Neuron (in vitro differentiated cells): ENCODE measurements around the gene DOCK3.

Source experiments
- H2AFZ ChIP-seq: one replicate; pipeline ENCODE4 v1.6.1; 2013; ENCODE audit warnings: low read depth, mild to moderate bottlenecking, inconsistent platforms, low read length, moderate library complexity
- H3K27me3 ChIP-seq: one replicate; pipeline ENCODE4 v1.6.1; 2013; ENCODE audit warnings: low read length; ENCODE audit not compliant: insufficient read depth
- H3K36me3 ChIP-seq: one replicate; pipeline ENCODE4 v1.6.1; 2013; ENCODE audit warnings: low read length; ENCODE audit not compliant: insufficient read depth
- H3K4me1 ChIP-seq: one replicate; pipeline ENCODE4 v1.6.1; 2013; ENCODE audit warnings: low read length; ENCODE audit not compliant: insufficient read depth
- H3K4me3 ChIP-seq: 2 replicates; pipeline ENCODE4 v1.5.1; 2013; ENCODE audit warnings: mild to moderate bottlenecking, low read length, moderate library complexity
- H3K9me3 ChIP-seq: one replicate; pipeline ENCODE4 v1.6.1; 2013; ENCODE audit warnings: low read length

Gene DOCK3

DNA sequence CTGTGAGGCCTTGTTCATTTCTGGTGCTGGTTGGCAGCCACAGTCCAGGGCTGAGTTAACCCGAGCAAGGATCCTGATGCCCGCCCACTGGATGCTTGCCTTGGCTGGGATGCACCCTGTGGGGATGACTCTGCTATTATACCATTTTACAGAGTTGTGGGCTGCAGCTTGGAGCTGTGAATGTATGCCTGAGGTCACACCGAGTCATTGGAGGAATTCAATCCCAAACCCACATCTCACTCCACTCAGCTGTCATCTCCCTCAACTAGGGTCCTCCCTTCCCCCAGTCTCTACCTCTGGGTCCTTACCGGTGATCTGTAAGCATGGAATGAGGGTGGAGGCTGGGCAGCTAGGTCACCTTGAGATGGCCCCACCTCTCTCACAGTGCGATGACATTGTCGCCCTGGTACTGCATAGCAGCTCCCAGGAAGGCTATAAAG, 35.7 kb upstream of the DOCK3 start:
- Histone ChIP-seq H2AFZ (no peak overlapping the region), H3K36me3 (no peaks in the 10 kb centered on the region), H3K4me3 (no peak overlapping the region), H3K4me1 (peaks cover 2% of the 10 kb centered on the region), H3K9me3 (no peaks in the 10 kb centered on the region), H3K27me3 (no peaks in the 10 kb centered on the region)

DNA sequence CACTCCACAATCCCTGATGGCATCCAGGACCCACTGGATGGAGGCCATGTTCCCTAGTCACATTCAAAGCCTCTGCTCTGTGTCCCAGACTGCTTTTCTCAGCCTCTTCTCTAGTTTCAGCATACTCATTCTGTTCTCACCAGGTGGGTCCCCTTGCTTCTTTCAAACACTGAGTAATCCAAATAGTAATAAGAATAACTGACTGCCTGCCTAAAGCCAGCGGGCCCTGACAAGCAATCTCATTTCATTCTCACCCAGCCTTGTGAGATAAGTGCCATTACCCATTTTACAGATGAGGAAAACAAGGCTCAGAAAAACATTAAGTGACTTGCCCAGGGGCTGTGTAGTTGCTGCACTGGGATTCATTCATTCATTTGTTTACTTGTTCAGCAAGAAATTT, 32.3 kb upstream of the DOCK3 start:
- Histone ChIP-seq H3K36me3 (peaks cover 4% of the 10 kb centered on the region), H3K4me1 (peaks cover 2% of the 10 kb centered on the region), H3K27me3 (no peaks in the 10 kb centered on the region), H3K9me3 (no peaks in the 10 kb centered on the region), H3K4me3 (no peak overlapping the region), H2AFZ (no peak overlapping the region)

DNA sequence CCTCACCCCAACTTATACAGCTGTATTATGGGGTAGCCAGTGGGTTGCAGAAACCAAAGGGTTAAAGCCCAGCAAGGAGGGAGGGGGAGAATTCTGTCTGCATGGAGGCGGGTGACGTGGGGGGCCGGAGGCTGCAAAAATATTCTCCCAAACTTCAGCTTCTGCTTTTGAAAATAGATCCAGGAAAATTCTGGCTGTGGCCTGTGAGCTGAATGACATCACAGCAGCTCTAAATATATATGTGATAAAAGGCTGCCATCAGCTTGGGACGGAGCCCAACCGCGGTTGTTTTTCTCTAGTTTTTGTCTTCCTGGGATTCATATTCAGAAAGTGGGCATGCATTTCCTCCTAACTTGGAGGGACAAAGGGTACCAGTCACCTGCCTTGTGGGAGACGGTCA, 30.2 kb upstream of the DOCK3 start:
- Histone ChIP-seq H3K9me3 (no peaks in the 10 kb centered on the region), H3K4me1 (peaks cover 23% of the 10 kb centered on the region), H2AFZ (no peak overlapping the region), H3K36me3 (peaks cover 4% of the 10 kb centered on the region), H3K27me3 (no peaks in the 10 kb centered on the region), H3K4me3 (no peak overlapping the region)

DNA sequence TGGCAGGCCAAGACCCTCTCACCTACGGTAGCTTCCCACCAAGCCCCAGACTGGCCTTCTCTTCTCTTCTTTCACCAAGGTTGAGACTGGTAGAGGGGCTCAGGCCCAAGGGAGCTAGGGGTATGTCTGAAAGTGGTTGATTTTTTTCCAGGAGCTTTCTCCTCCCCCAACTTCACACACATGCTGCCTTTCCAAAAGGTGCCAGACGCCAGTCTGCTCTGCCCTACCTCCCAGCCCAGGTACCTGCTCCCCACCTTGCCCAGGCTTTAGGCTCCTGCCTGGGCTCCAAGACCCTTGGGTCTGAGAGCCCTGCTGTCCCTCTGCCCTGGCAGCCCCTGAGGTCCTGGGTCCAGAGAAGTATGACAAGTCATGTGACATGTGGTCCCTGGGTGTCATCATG, 29.3 kb upstream of the DOCK3 start:
- peaks cover 24% of the 10 kb centered on the region for H3K4me1 ChIP-seq
- no peaks in the 10 kb centered on the region for H3K9me3 ChIP-seq
- no peak overlapping the region for H3K4me3 ChIP-seq
- peaks cover 4% of the 10 kb centered on the region for H3K36me3 ChIP-seq
- H2AFZ ChIP-seq: no peak overlapping the region
- H3K27me3 ChIP-seq: no peaks in the 10 kb centered on the region

DNA sequence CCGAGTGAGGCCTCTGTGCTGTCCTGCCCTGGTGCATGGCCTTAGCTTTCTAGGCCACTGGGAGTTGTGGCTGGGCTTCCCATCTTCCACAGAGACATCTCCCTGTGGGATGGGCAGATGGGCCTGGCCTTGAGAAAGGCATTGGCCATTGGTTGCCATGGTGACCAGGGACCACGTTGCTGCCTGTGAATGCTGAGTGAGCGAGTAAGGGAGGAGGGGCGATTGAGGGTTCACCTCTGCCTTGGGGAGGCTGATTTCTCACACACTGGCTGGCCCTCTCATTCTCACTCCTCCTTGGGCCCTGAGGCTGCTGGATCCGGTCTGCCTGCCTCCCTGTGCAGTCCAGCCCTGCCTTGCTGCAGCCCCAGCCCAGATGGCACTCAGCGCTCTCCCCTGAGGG, 26.4 kb upstream of the DOCK3 start:
- Histone ChIP-seq H3K36me3 (peaks cover 4% of the 10 kb centered on the region), H3K9me3 (no peaks in the 10 kb centered on the region), H3K27me3 (no peaks in the 10 kb centered on the region), H3K4me3 (no peak overlapping the region), H2AFZ (no peak overlapping the region), H3K4me1 (peaks cover 41% of the 10 kb centered on the region)

DNA sequence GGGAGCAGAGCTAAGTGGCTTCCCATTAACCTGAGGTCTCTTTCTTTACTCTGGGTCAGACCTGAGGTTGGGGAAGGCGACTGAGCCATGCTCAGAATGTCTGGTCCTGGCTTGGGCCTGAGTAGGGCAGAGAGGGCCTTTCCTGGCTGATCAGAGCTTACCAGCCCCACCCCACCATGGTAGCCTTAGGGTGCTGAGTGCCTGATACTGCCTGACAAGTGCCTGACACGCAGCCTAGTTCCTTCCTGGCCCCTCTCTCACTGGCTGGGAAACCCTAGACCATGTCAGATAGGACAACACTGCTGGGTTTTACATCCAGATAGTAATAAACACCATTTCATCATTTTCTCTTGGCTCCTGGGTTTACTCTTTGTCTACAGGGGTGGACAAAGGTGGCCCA, 25.8 kb upstream of the DOCK3 start:
- Histone ChIP-seq H2AFZ (no peak overlapping the region), H3K4me3 (no peak overlapping the region), H3K27me3 (no peaks in the 10 kb centered on the region), H3K9me3 (no peaks in the 10 kb centered on the region), H3K4me1 (peaks cover 41% of the 10 kb centered on the region), H3K36me3 (peaks cover 4% of the 10 kb centered on the region)

DNA sequence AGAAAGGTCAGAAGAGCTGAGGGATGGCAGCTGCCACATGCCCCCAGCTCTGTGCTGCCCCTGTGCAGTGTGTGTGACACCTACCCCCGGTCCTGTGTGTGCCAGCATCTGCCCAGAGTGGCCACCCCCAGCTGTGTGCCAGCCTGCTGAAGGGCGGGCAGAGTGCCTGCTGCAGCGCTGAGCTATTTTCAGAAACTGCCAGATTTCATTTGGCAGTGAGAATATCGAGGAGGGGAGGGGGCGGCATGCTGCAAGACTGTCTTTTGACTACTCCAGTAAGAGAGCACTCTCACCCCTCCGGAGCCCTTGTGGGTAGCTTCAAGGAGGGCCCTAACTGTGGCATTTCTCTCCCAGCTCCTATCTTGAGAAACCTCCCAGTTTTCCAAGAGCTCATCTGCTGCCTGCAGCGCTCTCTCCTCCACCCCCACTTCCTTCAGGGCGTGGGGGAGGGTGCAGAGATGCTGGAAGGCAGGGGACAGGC, 25.2 kb upstream of the DOCK3 start:
- Histone ChIP-seq H3K4me1 (peaks cover 41% of the 10 kb centered on the region), H3K9me3 (no peaks in the 10 kb centered on the region), H3K4me3 (no peak overlapping the region), H3K27me3 (no peaks in the 10 kb centered on the region), H2AFZ (no peak overlapping the region), H3K36me3 (peaks cover 4% of the 10 kb centered on the region)

DNA sequence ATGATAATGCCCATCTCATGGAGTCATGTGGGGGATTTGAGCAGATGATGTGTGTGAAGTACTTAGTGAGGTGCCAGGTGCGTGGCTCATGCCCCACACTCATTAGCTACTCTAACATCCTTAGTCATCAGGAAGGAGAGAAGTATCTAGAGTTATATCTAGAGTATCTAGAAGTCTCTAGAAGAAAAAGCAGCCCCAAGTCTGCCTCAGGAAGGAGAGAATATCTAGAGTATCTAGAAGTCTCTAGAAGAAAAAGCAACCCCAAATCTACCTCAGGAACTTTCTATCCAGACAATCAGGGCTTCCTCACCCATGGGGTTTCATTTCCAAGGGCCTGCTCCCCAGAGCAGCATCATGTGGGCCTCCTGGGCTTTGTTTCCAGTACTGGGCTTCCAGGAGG, 24.7 kb upstream of the DOCK3 start:
- peaks cover 41% of the 10 kb centered on the region for H3K4me1 ChIP-seq
- no peak overlapping the region for H3K4me3 ChIP-seq
- no peak overlapping the region for H2AFZ ChIP-seq
- H3K9me3 ChIP-seq: no peaks in the 10 kb centered on the region
- H3K27me3 ChIP-seq: no peaks in the 10 kb centered on the region
- H3K36me3 ChIP-seq: peaks cover 2% of the 10 kb centered on the region

DNA sequence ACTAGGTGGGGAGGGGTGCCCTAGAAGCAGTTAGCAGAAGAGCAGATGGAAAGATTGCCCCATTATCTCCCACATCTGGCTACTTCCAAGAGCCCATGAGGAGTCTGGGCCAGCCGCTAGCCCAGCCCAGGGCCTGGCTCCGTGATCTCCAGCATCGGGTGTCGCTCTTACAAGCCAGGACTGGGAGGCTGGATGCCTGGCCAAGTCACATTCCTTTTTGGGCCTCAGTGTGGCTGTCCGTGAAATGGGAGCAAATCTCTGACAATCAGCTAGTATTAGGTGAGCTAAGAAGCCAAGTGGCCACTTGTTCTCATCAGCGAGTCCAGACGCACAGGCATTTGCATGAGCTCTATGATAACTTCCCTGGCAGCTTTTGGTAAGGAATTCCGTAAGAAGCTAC, 23.3 kb upstream of the DOCK3 start:
- Histone ChIP-seq H3K4me3 (no peak overlapping the region), H2AFZ (no peak overlapping the region), H3K4me1 (peaks cover 41% of the 10 kb centered on the region), H3K36me3 (no peaks in the 10 kb centered on the region), H3K27me3 (no peaks in the 10 kb centered on the region), H3K9me3 (no peaks in the 10 kb centered on the region)

DNA sequence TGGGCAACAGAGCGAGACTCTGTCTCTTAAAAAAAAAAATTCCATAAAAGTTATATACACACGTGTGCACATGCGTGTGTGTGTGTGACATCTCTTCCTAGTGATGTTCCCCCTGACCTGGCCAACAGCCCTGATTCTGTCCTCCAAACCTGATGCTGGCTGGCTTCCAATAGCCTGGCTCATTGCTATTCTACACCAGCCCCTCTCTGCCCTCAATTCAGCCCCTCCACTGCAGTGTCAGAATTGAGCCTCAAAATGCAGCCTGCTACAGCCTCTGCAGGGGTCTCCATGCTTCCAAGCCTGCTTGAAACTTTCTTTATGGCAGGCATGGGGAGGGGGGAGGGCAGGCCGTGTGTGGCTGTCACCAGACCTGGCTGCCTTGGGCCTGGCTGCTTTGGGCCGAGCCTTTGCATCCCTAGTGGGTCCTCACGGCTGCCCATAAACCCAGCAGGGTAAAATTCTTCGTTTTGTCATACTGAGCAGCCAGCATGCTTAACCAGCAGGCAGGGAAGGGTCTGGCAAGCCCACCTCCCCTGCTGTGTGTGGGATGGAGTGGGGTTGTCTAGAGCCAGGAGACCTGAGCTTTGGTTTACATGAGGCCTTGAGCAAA, 22.7 kb upstream of the DOCK3 start:
- H2AFZ ChIP-seq: no peak overlapping the region
- H3K4me3 ChIP-seq: no peak overlapping the region
- no peaks in the 10 kb centered on the region for H3K27me3 ChIP-seq
- H3K4me1 ChIP-seq: peaks cover 41% of the 10 kb centered on the region
- no peaks in the 10 kb centered on the region for H3K9me3 ChIP-seq
- H3K36me3 ChIP-seq: no peaks in the 10 kb centered on the region

DNA sequence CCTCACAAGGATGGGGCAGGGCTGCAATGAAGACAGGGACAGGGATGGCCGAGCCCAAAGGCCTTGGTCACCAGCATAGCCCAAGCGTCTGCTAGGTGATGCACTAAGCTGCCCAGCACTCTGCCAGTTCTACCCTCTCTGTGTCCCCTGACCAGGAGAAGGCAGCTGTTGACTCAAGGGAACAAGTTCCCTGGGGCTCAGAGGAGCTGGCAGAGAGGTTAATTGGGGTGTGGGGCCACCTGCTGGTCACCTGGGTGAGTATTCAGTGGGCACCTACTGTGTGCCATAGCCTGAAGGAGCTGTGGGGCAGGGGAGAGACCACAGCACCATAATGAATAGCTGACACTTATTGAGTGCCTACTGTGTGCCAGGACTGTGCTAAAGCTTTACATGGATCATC, 22.0 kb upstream of the DOCK3 start:
- no peaks in the 10 kb centered on the region for H3K36me3 ChIP-seq
- no peak overlapping the region for H2AFZ ChIP-seq
- no peak overlapping the region for H3K4me3 ChIP-seq
- no peaks in the 10 kb centered on the region for H3K9me3 ChIP-seq
- peaks cover 37% of the 10 kb centered on the region for H3K4me1 ChIP-seq
- no peaks in the 10 kb centered on the region for H3K27me3 ChIP-seq

DNA sequence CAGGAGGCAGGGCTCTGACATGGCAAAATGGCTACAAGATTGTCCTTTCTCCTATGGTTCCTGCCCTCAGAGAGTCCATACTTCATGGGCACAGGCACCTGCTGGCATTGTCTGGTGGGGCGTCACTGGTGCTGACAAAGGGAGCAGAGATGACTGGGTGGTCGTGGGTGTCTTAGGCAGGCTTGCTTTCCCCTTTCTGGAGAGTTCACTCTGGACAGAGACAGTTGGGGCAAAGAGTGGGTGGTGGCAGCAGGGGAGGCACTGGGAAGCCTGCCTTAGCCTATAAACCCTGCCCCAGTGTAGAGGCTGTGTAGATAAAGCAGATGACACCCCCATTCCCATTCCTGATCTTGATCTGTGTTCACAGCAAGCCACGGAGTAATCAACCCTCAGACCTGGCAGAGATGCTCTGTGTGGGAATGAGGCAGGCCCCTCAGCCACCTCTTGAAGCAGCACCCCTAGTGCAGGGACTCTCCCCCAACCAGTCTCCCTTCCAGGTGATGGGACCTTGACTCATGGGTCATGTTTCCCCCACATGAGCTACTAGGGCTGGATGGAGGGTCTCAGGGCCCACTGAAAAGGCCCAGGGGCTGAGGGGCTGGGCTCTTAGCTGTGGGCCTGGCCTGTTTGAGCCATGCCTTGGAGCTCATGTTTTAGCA, 20.7 kb upstream of the DOCK3 start:
- Histone ChIP-seq H3K4me3 (no peak overlapping the region), H3K36me3 (no peaks in the 10 kb centered on the region), H3K4me1 (peaks cover 23% of the 10 kb centered on the region), H3K9me3 (no peaks in the 10 kb centered on the region), H2AFZ (no peak overlapping the region), H3K27me3 (peaks cover 7% of the 10 kb centered on the region)

DNA sequence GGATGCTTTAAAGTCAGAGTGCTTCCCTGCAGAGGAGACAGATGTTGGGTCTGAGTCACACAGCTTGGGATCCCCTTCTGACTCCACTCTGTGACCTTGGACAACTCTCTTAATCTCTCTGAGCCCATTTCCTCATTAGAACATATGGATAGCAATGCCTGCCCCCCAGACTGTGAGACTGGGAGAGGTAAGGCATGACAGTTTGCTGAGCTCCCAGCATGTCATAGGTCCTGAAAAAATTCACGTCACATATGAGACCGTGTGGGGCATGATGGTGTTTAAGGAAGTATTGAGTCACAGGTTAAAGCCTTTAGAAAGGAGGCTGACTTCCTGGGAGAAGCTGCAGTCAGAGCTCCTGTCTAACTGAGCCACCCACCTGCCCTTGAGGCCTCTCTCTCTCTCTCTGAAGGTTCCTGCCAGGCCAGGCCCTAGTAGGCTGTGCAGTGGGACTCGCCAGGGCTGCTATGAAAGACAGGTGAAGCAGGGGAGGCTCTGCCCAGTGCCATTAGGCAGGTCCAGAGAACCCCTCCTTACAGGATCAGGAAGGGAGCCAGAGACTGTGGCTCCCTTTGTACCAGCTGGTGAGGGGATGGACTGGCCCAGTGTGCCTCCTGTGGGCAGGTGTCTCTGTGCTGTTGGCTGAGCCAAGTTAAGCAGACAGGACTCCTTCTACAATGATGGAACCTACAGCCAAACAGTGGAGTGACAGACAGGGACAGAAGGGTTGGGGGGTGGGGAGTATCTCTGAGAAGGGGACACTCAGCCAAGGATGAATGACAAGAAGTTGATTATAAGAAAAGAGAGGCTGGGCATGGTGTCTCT, 19.5 kb upstream of the DOCK3 start:
- no peaks in the 10 kb centered on the region for H3K9me3 ChIP-seq
- no peak overlapping the region for H3K4me3 ChIP-seq
- peaks cover 7% of the 10 kb centered on the region for H3K27me3 ChIP-seq
- no peaks in the 10 kb centered on the region for H3K36me3 ChIP-seq
- H2AFZ ChIP-seq: no peak overlapping the region
- peaks cover 17% of the 10 kb centered on the region for H3K4me1 ChIP-seq
